IMR-90 (cell line): ENCODE data around the gene TNRC6C. TPM values are rescaled to one million over a fixed set of nuclear protein-coding genes. Genes with fewer than 3 reads are reported as not detected.

ENCODE experiments used
- ATAC-seq: fragments of 200-7000 bp; cut with Tn5 transposase; 2 replicates; pipeline ENCODE4 v1.9.1; 2020; ENCODE audit warnings: low read depth, mild to moderate bottlenecking, moderate library complexity
- BruUV-seq: library from RNA; stranded (reverse); fragments of 400-500 nt; replicated peaks from 2 replicates; lab custom pipeline; 2021; lab: Mats Ljungman, UMichigan
- CTCF ChIA-PET: fragments of 300-600 bp; formaldehyde crosslinking; extraction: SDS; loops from one replicate; lab custom pipeline; 2021; ENCODE audit warnings: antibody characterized with exemption; lab: Yijun Ruan, JAX
- POLR2A ChIA-PET: fragments of 300-600 bp; sonication (Branson Sonifier 250); formaldehyde crosslinking; loops from one replicate; lab custom pipeline; 2022; ENCODE audit warnings: antibody characterized with exemption; ENCODE audit not compliant: unreplicated experiment; lab: Charles Lee
- DNase-seq: peaks from one replicate; pipeline ENCODE4 v3.0.0; 2013
- H2AFZ ChIP-seq: replicated peaks from 2 replicates; pipeline ENCODE3; 2013; ENCODE audit warnings: low read length, mild to moderate bottlenecking; ENCODE audit not compliant: poor library complexity
- H2AK5ac ChIP-seq: 2 replicates; pipeline ENCODE4 v1.6.1; 2013; ENCODE audit warnings: low read depth, low read length, inconsistent platforms
- H2AK9ac ChIP-seq: replicated peaks from 2 replicates; pipeline ENCODE3; 2013; ENCODE audit warnings: mild to moderate bottlenecking, low read depth, low read length, moderate library complexity; ENCODE audit not compliant: poor library complexity
- H2BK120ac ChIP-seq: 2 replicates; pipeline ENCODE4 v1.6.1; 2013; ENCODE audit warnings: low read depth, low read length, inconsistent platforms
- H2BK15ac ChIP-seq: 3 replicates; pipeline ENCODE4 v1.6.1; 2013; ENCODE audit warnings: low read depth, low read length, inconsistent platforms
- H2BK20ac ChIP-seq: 2 replicates; pipeline ENCODE4 v1.6.1; 2013; ENCODE audit warnings: low read depth, mild to moderate bottlenecking, inconsistent platforms, low read length, moderate library complexity
- H2BK5ac ChIP-seq: 2 replicates; pipeline ENCODE4 v1.6.1; 2013; ENCODE audit warnings: mild to moderate bottlenecking, low read depth, low read length, inconsistent platforms; ENCODE audit not compliant: poor library complexity, severe bottlenecking
- H3K14ac ChIP-seq: replicated peaks from 2 replicates; pipeline ENCODE4 v1.6.1; 2013; ENCODE audit warnings: low read depth, low read length, inconsistent platforms
- H3K18ac ChIP-seq: 2 replicates; pipeline ENCODE4 v1.6.1; 2013; ENCODE audit warnings: low read depth, low read length, control low read depth
- H3K23ac ChIP-seq: 2 replicates; pipeline ENCODE4 v1.6.1; 2013; ENCODE audit warnings: low read depth, low read length, inconsistent platforms
- H3K27ac ChIP-seq: 2 replicates; pipeline ENCODE4 v1.5.1; 2013; ENCODE audit warnings: mild to moderate bottlenecking, control low read depth, low read length; ENCODE audit not compliant: insufficient read depth
- H3K27me3 ChIP-seq: 2 replicates; pipeline ENCODE4 v1.6.1; 2013; ENCODE audit warnings: low read length; ENCODE audit not compliant: control insufficient read depth, insufficient read depth
- H3K36me3 ChIP-seq: 2 replicates; pipeline ENCODE4 v1.6.1; 2013; ENCODE audit warnings: low read length, mixed read lengths; ENCODE audit not compliant: control insufficient read depth, insufficient read depth
- H3K4ac ChIP-seq: 2 replicates; pipeline ENCODE4 v1.6.1; 2013; ENCODE audit warnings: low read depth, low read length, inconsistent platforms
- H3K4me1 ChIP-seq: 2 replicates; pipeline ENCODE4 v1.6.1; 2013; ENCODE audit warnings: low read length, mixed read lengths; ENCODE audit not compliant: control insufficient read depth, insufficient read depth
- H3K4me2 ChIP-seq: 2 replicates; pipeline ENCODE4 v1.6.1; 2013; ENCODE audit warnings: low read depth, mild to moderate bottlenecking, control low read depth, low read length, moderate library complexity
- H3K4me3 ChIP-seq: 2 replicates; pipeline ENCODE4 v1.5.1; 2013; ENCODE audit warnings: low read depth, mild to moderate bottlenecking, control low read depth, low read length, moderate library complexity; ENCODE audit not compliant: insufficient read depth
- H3K56ac ChIP-seq: 2 replicates; pipeline ENCODE4 v1.6.1; 2013; ENCODE audit warnings: low read length, inconsistent platforms; ENCODE audit not compliant: insufficient read depth; ENCODE audit errors: extremely low read depth
- H3K79me1 ChIP-seq, 2 experiments: 2 replicates each; pipeline ENCODE4 v1.6.1; 2013; ENCODE audit warnings: low read length in 2 of 2, inconsistent platforms in 1 of 2, low read depth in 1 of 2
- H3K9ac ChIP-seq: 2 replicates; pipeline ENCODE4 v1.6.1; 2013; ENCODE audit warnings: low read depth, low read length, control low read depth
- H3K9me1 ChIP-seq: 2 replicates; pipeline ENCODE4 v1.6.1; 2013; ENCODE audit warnings: low read length, inconsistent platforms; ENCODE audit not compliant: insufficient read depth
- H3K9me3 ChIP-seq: 2 replicates; pipeline ENCODE4 v1.6.1; 2013; ENCODE audit warnings: low read length; ENCODE audit not compliant: control insufficient read depth, insufficient read depth
- H4K20me1 ChIP-seq: 2 replicates; pipeline ENCODE4 v1.6.1; 2013; ENCODE audit warnings: low read length, inconsistent platforms; ENCODE audit not compliant: insufficient read depth
- H4K5ac ChIP-seq: 2 replicates; pipeline ENCODE4 v1.6.1; 2013; ENCODE audit warnings: mild to moderate bottlenecking, low read depth, low read length, control low read depth
- H4K8ac ChIP-seq, 2 experiments: 2 replicates each; pipeline ENCODE4 v1.6.1; 2013; ENCODE audit warnings: low read depth in 2 of 2, low read length in 2 of 2, control low read depth in 1 of 2, inconsistent platforms in 1 of 2
- H4K91ac ChIP-seq: 2 replicates; pipeline ENCODE4 v1.6.1; 2013; ENCODE audit warnings: low read depth, low read length, inconsistent platforms; ENCODE audit not compliant: insufficient read depth
- BHLHE40 ChIP-seq: fragments of 150-350 bp; IDR thresholded peaks from 2 replicates; pipeline ENCODE4 v1.6.1; 2016; ENCODE audit warnings: mild to moderate bottlenecking, low read depth, low read length
- FOS ChIP-seq: fragments of 150-350 bp; IDR thresholded peaks from 2 replicates; pipeline ENCODE4 v1.6.1; 2016; ENCODE audit warnings: low read depth, low read length
- MAFK ChIP-seq: IDR thresholded peaks from 2 replicates; pipeline ENCODE4 v1.6.1; 2012; ENCODE audit warnings: low read depth, low read length, improper control_type of control experiment
- MXI1 ChIP-seq: IDR thresholded peaks from 2 replicates; pipeline ENCODE4 v1.6.1; 2012; ENCODE audit warnings: low read depth, mild to moderate bottlenecking, low read length, moderate library complexity, borderline replicate concordance
- POLR2A ChIP-seq: IDR thresholded peaks from 2 replicates; pipeline ENCODE4 v1.6.1; 2012; ENCODE audit warnings: mild to moderate bottlenecking, low read depth, low read length
- RAD21 ChIP-seq: IDR thresholded peaks from 2 replicates; pipeline ENCODE4 v1.6.1; 2012; ENCODE audit warnings: low read length, improper control_type of control experiment
- RCOR1 ChIP-seq: IDR thresholded peaks from 2 replicates; pipeline ENCODE4 v1.6.1; 2012; ENCODE audit warnings: mild to moderate bottlenecking, low read length, improper control_type of control experiment; ENCODE audit not compliant: insufficient replicate concordance
- SMC3 ChIP-seq: fragments of 150-350 bp; IDR thresholded peaks from 2 replicates; pipeline ENCODE4 v1.6.1; 2016; ENCODE audit warnings: low read depth, mild to moderate bottlenecking, antibody characterized with exemption, low read length, moderate library complexity
- USF2 ChIP-seq: fragments of 150-350 bp; IDR thresholded peaks from 2 replicates; pipeline ENCODE4 v1.6.1; 2017; ENCODE audit warnings: mild to moderate bottlenecking, antibody characterized with exemption, low read length, low read depth
- WGBS, 2 experiments: methylation state at CpG; one replicate each; pipeline versions ENCODE4 v1.1.5 to v1.1.7; 2013; ENCODE audit warnings: missing lambda C conversion rate in 2 of 2; ENCODE audit not compliant: insufficient read length in 1 of 2; ENCODE audit errors: extremely low coverage in 2 of 2; 5-methylcytosine and 5-hydroxymethylcytosine counted together
- dilution Hi-C: fragments of 300-500 bp; cut with HindIII; formaldehyde crosslinking; loops from one replicate; pipeline ENCODE4 v1.14.3; 2018; ENCODE audit warnings: low sequenced_read_pairs; ENCODE audit not compliant: unreplicated experiment
- in situ Hi-C: fragments of 300-500 bp; cut with MboI; formaldehyde crosslinking; loops from 3 replicates; pipeline ENCODE4 v1.14.3; 2019; ENCODE audit warnings: low sequenced_read_pairs, inconsistent platforms, mixed read lengths
- intact Hi-C: fragments of 100-400 bp; cut with micrococcal nuclease; formaldehyde crosslinking; loops from 2 replicates; pipeline ENCODE4 v1.10.0; 2022
- polyA plus RNA-seq, 3 experiments: library from polyadenylated mRNA; depleted of rRNA; stranded (reverse); fragments of >200 nt; gene quantifications; 2 replicates each; pipeline ENCODE4 v1.2.3, GENCODE V29; 2012; ENCODE audit warnings: low replicate concordance in 1 of 3
- total RNA-seq: library from RNA; depleted of rRNA; stranded (reverse); fragments of >200 nt; gene quantifications from 2 replicates; pipeline ENCODE4 v1.2.3, GENCODE V29; 2012
- TF ChIP-seq, protein P1 (sequence below): fragments of 150-350 bp; IDR thresholded peaks from 2 replicates; pipeline ENCODE4 v1.6.1; 2016; ENCODE audit warnings: low read depth, mild to moderate bottlenecking, low read length, moderate library complexity, borderline replicate concordance
- TF ChIP-seq, protein P2 (sequence below): conservative IDR thresholded peaks from 2 replicates; pipeline ENCODE4 v1.5.1; 2012; ENCODE audit warnings: mild to moderate bottlenecking, low read depth, low read length, improper control_type of control experiment

TNRC6C gene
- total and polyA plus RNA-seq, 2 of the 4 experiments (the other 2 are of a cell fraction): 1.6 to 2.7 TPM

DNA sequence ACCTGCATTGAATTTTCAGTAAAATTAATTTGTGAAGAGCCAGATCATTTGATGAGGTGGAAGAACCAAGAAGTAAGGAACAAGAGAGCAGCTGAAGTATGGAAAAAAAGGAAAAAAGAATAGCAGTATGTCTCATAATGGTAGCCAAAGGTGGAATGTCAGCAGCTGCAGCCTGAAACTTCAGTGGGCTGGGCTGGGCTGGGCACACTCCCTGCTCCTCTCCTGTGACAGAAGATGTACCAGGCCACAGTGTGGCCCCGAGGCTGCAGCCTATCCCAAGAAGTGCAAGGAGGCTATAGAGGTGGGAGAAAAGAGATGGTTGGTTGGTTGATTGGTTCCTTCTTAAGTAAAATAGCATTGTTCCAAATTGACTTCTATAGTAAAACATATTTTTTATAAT lies 84.5 kb downstream of the TNRC6C start:
- Histone ChIP-seq H3K9ac (no peak overlapping the region), H3K9me3 (no peaks in the 10 kb centered on the region), H2AK9ac (no peak overlapping the region), H2BK5ac (no peak overlapping the region), H3K79me1 (peaks cover 10 to 36% of the 10 kb centered on the region in 2 experiments; a peak in 3 of 4 replicates), H3K27me3 (no peaks in the 10 kb centered on the region), H3K4ac (no peak overlapping the region), H3K36me3 (peaks cover 5% of the 10 kb centered on the region), H3K56ac (no peak overlapping the region), H3K4me1 (no peaks in the 10 kb centered on the region), H3K4me3 (no peak overlapping the region), H2BK15ac (no peak overlapping the region), H3K14ac (no peak overlapping the region), H2AFZ (no peak overlapping the region), H3K18ac (no peak overlapping the region), H3K27ac (no peak overlapping the region), H4K20me1 (no peaks in the 10 kb centered on the region), H2AK5ac (no peak overlapping the region), H3K9me1 (peaks cover 9% of the 10 kb centered on the region), H4K5ac (no peak overlapping the region), H3K4me2 (no peak overlapping the region), H4K8ac (no peak overlapping the region), H4K91ac (no peak overlapping the region), H2BK120ac (no peak overlapping the region), H3K23ac (no peak overlapping the region), H2BK20ac (no peak overlapping the region)
- ATAC-seq (no peak), DNase-seq (no peak)
- no CpG with 5 or more reads among the region's 1 CpG for WGBS, 2 experiments
- dilution Hi-C loops (no loop called here), intact Hi-C loops (no loop called here), in situ Hi-C loops (no loop called here)
- TF ChIP-seq MAFK: no peak
- no peak for TF ChIP-seq MXI1
- no peak for TF ChIP-seq BHLHE40
- TF ChIP-seq, protein P1, sequence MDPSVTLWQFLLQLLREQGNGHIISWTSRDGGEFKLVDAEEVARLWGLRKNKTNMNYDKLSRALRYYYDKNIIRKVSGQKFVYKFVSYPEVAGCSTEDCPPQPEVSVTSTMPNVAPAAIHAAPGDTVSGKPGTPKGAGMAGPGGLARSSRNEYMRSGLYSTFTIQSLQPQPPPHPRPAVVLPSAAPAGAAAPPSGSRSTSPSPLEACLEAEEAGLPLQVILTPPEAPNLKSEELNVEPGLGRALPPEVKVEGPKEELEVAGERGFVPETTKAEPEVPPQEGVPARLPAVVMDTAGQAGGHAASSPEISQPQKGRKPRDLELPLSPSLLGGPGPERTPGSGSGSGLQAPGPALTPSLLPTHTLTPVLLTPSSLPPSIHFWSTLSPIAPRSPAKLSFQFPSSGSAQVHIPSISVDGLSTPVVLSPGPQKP: no peak
- no peak for TF ChIP-seq POLR2A
- TF ChIP-seq FOS: no peak
- no peak for TF ChIP-seq RCOR1
- TF ChIP-seq USF2: no peak
- TF ChIP-seq SMC3: no peak
- TF ChIP-seq, protein P2, sequence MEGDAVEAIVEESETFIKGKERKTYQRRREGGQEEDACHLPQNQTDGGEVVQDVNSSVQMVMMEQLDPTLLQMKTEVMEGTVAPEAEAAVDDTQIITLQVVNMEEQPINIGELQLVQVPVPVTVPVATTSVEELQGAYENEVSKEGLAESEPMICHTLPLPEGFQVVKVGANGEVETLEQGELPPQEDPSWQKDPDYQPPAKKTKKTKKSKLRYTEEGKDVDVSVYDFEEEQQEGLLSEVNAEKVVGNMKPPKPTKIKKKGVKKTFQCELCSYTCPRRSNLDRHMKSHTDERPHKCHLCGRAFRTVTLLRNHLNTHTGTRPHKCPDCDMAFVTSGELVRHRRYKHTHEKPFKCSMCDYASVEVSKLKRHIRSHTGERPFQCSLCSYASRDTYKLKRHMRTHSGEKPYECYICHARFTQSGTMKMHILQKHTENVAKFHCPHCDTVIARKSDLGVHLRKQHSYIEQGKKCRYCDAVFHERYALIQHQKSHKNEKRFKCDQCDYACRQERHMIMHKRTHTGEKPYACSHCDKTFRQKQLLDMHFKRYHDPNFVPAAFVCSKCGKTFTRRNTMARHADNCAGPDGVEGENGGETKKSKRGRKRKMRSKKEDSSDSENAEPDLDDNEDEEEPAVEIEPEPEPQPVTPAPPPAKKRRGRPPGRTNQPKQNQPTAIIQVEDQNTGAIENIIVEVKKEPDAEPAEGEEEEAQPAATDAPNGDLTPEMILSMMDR: no peak
- no peak for TF ChIP-seq RAD21
- POLR2A ChIA-PET: no interaction called here
- no TSS peak for BruUV-seq
- CTCF ChIA-PET: no interaction called here
